T-helper 22 cell (primary cell): ENCODE data around the gene BTBD7.
"Not testable (repeated sequence)": the region's sequence is repeated elsewhere in the genome, so short reads cannot be mapped to it uniquely, and the experiment has no call there.

ENCODE experiments used
- DNase-seq: peaks from one replicate; pipeline ENCODE4 v3.0.0-alpha.2; 2020; ENCODE audit warnings: low read depth

BTBD7 gene

DNA sequence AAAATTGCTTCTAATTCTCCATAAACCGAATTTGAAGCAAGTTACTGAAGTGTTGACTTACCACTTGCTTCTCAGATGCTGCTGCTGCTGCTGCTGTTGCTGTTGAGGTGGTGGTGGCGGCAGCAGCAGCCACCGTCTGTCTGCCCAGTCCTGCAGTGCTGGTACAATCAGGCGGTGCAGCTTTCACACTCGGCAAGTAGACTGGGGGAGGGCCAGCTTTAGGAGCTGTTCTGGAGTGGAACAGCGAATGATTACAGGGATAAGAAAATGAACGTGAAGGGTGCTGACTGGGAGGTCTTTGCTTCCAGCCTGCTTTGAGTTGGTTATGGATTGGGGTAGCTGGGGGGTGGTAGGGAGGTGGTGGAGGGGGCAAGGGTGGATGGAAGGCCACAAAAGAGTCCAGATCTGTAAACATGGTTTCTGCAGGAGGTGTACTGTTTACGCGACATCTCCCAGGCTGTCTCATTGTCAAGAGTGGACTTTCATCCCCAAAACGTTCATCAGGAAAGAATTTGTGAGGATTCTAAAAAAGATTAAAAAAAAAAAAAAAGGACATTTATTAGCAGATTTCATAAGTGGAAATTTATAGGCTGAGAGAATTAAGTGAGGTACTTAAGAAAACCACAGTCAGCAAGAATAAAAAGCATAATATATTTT lies 86.9 kb downstream of the BTBD7 start:
- DNase-seq, result no peak

DNA sequence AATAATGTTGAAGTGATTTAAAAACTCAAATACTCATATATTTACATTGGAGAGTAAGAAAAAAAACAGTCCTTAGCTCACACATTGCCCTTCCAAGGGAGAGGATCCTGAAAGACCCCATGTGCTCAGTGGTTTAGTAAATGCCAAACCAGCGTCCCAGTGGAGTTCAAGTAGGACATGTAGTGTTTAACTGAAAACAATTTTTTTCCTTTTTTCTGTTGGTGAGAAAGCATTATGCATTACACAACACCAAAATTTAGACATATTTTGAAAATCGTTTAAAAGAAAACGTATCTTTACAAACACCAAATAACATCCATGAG lies 92.2 kb downstream of the BTBD7 start:
- no peak for DNase-seq

DNA sequence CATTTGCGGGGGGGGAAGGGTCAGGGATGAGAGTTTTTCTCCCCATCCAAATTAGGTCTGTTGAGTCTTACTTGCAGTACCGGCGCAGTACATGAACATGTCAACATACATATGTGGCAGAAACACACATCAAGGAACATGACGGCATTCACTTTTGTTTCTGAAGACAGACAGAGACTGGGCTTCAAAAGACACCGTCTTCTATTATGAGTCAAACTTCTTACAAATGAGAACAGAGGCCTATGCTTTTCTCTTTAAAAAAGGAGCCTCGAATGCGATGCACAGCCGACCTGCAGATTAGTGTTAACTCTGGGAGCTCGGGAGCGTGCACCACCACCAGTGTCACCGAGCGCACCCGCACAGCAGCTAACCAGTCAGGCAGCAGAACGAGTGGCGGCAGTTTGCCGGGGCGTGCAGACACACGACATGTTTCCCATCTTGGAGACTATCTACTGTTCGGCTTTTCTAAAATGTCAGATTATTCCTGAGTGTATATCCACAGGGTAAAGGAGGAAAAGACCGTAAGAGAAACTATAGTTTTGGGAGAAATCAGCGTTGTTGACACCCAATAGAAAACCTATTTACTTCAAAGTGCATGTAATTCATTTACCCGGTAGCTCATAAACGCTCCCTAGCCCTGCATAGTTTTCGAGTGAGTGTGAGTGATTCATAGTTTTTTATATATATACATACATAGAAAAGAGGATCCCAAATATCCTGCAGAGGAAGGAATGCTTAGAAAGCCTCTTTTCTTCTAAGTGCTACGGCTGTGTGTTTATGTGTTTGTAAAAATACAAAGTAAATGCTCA lies 92.8 kb downstream of the BTBD7 start:
- no peak for DNase-seq

DNA sequence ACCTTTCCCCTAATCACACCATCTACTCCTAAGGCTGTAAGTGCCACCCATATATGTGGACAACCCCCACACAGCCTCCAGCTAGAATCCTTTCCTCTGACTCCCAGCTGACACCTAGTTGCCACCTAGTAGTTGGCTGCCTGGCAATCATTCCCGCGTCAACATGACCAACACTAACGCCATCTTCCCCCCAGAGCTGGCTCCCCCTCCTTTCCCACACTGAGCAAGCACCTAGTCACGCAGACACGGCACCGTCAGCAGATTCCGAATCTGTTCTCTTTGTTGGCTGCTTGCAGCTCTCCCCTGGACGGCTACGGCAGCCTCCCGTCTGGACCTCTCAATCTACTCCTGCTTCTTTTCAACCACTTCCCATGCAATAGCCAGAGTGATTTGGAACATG lies 98.0 kb downstream of the BTBD7 start:
- no peak for DNase-seq

DNA sequence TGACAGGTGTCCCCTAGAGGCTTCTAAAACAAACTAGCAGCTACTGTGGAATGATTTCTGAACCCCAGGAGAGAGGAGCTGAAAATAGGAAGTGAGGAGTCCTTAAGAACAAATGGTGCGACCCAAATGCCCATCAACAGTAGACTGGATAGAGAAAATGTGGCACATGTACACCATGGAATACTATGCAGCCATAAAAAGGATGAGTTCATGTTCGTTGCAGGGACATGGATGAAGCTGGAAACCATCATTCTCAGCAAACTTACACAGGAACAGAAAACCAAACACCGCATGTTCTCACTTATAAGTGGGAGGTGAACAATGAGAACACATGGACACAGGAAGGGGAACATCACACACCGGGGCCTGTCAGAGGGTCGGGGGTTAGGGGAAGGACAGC lies 99.8 kb downstream of the BTBD7 start:
- not testable (repeated sequence) for DNase-seq

DNA sequence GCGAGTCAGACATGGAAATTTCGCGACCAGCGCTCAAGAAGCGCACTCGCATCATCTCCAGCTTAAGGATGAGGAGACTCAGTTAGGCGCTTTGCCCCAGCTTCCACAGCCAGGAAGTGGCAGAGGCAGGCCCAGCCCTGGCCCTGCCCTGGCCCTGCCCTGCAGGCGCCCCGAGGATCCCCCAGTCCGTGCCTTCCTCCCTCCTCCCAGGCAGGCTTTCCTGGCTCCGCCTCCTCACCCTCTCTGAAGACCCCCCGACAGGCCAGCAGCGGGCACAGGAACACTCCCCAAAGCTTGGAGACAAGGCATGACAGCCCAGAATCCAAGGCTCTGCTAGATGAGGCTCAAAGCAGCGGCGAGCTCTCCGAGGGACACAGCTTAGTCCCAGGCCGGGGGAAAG lies 100.7 kb downstream of the BTBD7 start:
- DNase-seq, result no peak

DNA sequence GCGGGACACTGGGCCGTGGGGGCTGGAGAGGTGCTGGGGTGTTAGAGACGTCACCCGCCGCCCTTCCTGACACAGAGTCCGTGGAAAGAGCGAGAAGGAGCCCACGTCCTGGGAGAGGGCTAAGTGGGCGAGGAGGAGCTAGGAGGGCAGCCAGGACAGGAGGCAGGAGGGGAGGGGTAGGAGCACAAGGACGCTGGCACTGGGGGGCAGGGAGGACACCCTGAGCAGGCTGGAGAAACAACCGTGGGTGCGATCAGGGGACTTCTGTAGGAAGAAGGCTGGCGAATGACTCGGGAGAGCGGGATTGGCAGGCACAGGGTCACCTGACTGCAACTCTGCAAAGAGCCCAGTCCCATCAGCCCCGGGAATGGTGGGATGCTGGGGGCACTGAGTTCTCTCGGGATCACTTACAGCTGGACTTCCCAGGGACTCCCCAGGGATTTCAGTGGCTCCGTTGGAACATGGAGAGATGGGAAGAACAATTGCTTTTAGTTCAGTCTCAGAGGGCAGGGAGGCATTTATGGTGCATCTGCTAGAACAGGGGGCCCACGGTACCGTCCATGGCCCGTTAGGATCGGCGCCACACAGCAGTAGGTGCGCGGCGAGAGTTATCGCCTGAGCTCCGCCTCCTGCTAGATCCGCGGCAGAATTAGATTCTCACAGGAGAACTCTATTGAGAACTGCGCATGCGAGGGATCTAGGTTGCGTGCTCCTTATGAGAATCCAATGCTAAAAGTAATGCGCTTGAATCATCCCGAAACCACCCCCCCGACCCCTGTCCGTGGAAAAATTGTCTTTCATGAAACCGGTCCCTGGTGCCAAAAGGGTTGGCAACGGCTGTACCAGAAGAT lies 101.5 kb downstream of the BTBD7 start:
- no peak for DNase-seq

DNA sequence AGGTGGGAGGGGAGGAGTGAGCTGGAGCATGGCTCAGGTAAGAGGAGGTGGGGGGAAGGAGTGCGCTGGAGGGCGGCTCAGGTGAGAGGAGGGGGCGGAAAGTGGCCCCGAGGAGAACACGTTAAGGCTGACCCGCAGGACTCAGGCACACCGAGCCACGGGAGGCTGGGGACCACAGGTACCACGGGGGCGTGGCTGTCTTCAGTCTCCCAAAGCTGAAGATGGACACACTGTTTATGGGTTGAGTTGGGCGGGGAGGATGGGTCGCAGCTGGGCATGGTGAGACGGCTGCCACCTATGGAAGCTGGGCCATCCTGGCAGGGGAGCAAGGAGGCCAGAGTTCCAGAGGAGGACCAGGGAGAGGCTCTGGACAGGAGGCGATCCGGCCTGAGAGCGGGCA lies 102.3 kb downstream of the BTBD7 start:
- no peak for DNase-seq

DNA sequence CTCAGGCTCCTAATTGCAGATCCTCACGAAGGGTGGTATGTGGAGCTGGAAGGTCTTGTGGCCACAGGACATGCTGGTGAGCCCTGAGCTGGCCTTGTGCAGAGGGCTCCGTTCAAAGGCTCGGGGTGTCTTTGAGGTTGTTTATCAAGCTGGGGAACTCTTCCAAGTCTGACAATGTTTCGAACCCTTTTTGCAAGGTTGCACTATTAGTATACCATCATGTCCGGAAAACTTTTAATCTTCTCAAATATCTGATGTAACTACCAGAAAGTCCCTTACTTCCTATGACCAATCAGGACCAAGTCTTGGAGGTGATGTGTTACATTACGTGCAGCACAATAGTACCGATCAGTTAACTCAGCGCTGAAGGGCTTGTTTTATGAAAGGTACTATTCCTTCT lies 104.3 kb downstream of the BTBD7 start:
- DNase-seq, result no peak

DNA sequence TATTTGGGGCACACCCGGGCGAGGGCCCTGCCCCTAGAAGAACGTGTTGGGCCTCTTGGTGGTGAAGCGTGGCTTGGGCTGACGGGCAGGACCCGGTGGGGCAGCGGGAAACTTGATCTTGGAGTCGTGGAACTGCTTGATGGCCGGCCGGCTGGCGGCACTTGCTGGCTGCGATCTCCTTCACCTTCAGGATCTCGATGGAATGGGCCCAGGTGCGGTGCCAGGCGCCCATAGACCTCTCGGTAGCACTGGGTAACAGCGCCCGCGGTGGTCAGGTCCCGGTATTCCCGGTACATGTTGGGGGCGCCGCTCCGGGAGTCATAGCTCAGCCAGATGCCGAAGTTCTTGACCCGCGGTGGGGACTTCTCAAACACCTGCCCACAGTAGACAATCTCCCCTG lies 109.3 kb downstream of the BTBD7 start:
- DNase-seq, result no peak

DNA sequence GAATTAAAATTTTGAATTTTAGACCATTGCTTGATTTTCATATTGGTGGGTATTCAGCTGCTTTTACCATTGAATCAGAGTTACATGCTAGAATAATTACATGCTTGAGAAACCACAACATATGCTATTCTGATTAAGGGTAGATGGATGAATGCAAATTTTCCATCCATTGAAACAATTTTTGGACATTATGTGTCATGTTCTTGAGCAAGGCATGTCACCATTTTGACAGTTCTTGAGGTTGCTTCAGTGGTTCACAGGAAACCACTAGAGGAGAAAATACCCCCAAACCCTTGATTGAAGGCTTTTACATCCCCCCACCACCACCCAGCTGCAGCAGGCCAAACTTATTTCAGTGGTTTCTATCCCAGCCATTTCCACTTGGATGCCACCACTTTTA lies 112.3 kb downstream of the BTBD7 start:
- no peak for DNase-seq

DNA sequence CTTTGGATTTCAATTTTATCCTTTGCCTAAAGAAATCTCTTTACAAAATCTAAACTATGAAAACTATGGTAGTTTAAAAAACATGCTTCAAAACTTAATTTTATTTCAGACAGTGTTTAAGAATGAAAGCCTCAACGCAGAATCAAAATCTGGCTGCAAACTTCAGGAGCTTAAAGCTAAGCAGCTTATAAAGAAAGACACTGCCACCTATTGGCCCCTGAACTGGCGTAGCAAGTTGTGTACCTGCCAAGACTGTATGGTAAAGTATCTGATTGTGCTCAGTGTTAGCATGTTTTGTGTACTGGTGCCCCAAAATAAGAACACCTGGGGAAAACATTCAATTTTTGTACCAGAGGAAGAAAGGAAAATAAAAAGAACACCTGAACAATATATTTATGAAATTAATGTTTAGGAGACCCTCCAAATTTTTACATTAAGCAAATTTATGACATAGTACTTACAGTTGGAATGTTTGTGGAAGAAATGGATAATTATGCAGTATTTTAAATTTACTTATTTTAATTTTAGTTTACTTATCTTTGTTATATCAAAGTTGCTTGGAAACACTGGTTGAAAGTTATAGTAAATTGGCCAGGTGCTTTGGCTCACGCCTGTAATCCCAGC lies 113.6 kb downstream of the BTBD7 start:
- DNase-seq, result peak; percentile 16

DNA sequence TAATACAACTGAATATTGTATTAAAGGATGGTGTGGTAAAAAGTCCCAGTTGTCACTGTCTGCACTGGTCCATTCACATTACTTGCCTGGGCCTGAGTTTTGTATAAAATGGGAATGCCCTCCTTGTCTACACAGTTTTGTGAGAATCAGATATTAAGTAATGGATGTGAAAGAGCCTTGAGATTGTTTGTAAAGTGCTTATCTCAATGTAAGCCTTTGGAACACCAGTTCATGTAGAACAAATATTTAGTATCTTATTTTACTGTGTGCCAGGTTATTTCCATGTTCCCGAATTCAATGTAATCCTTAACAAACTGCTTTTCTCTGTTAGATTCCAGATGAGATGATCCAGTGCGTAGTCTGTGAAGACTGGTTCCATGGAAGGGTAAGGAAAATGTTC lies 118.2 kb downstream of the BTBD7 start:
- no peak for DNase-seq

DNA sequence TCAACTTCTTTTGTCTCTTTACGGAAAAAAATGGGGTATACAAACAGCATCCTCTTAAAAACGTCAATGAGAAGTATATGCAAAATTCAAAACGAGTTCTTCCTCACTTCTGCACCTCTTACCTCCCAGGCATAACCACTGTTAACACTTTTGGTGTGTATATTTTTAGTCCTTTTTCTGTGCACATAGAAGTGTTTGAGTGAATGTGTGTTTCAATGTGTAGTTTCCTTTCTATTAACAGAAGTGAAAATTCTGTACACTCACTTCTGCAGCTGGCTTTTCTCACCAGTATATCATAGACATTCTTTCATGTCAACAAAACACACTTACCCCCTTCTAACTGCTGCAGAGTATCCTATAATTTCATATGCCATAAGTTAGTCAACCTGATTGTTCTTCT lies 120.4 kb downstream of the BTBD7 start:
- no peak for DNase-seq

DNA sequence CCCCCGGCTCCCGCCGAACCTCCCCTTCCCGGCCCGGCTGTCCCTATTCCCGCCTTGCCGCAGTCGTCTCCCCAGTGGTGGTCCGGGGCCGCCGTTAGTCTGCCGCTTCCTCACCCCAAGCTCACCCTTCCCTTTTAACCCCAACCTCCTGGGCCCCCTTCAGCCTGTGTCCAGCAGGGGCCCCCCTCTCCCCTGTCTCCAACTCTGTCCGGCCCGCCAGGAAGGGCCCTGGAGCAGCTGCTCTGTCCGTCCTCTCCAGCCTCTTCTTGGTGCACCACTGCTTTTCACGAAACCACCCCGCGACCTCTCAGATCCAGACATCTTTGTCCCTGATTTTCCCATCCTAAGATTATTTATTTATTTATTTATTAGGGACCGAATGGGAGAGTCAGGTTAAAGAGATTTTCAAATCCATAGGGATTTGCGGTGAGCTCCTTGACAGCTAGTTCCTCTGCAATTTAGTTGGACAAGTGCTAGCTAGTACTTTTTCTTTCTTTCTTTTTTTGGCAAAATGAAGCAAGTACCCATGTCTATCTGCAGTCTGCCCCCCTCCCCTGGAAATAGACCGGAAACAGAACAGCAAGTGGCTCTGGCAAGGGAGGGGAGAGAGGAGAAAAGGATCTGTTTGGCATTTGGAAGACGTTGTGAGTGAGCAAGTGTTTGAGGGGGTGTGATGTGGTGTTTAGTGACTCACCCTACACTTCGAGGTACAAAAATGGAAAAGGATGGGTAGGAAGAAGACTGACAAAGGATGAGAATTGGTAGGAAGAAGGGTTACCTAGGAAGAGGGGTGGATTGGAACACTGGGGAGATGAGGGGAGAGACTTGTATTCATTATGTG lies 125.1 kb downstream of the BTBD7 start:
- no peak for DNase-seq

DNA sequence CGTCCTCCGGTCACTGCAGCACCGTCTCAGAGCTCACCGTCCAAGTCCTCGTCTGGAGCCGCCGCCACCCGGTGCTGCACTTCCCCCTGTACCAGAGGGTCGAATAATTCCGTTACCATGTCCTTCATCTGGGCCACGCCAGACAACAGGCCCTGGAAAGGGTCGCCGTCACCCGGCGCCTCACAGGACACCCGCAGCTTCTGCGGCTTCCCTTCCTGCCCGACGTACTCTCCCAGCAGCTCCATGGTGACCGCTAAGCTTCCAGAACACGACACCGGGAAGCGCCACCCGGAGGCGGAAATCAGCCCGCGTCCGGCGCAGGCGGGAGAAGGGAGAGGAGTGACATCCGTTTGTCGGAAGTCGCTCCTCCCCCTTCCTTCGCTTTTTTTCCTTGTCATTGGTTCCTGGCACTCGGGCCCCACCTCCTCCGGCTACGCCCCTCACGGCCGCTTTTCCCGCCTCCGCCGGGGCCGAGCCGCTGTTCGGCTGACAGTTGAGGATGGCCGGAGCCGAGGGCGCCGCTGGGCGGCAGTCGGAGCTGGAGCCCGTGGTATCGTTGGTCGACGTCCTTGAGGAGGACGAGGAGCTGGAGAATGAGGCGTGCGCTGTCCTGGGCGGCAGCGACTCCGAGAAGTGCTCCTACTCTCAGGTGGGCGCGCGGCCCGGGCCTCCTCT lies 125.9 kb downstream of the BTBD7 start, which contains the start of the genes GON7 and UBR7:
GON7 (minus strand) TSS at position 273 of the 675 bp plus-strand sequence; CDS start at position 245, 28 bp downstream.
UBR7 (plus strand) TSS at position 464 of the 675 bp plus-strand sequence; CDS start at position 500, 36 bp downstream.
- peak; percentile 85 for DNase-seq

DNA sequence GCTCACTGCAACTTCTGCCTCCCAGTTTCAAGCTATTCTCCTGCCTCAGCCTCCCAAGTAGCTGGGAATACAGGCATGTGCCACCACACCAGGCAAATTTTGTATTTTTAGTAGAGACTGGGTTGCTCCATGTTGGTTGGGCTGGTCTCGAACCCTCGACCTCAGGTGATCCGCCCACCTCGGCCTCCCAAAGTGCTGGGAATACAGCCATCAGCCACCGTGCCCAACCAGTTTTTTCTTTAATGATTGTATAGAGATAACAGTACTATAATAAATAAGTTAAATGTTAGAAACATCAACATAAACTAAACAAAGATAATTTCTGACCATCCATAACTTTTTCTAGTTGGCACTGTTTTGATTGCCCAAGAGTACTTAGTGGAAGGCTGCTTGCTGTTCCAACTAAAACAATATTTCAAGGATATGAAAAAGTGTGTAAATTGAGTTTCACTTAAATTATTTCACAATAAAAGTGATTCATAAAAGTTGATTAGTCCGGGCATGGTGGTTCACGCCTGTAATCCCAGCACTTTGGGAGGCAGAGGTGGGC lies 131.6 kb downstream of the BTBD7 start:
- no peak for DNase-seq

DNA sequence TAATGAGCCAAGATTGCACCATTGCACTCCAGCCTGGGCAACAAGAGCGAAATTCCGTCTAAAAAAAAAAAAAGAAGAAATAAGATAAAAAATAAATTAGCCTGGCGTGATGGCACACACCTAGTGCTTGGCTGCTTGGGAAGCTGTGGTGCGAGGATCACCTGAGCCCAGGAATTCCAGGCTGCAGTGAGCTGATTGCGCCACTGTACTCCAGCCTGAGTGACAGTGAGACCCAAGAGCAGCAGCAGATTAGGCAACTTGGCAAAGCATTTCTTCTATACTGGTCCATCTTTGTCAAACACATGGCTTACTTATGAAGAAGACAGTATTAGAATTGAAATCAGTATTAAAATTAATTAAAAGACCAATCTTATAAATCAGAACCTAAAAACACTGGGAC lies 132.3 kb downstream of the BTBD7 start:
- DNase-seq, result no peak

DNA sequence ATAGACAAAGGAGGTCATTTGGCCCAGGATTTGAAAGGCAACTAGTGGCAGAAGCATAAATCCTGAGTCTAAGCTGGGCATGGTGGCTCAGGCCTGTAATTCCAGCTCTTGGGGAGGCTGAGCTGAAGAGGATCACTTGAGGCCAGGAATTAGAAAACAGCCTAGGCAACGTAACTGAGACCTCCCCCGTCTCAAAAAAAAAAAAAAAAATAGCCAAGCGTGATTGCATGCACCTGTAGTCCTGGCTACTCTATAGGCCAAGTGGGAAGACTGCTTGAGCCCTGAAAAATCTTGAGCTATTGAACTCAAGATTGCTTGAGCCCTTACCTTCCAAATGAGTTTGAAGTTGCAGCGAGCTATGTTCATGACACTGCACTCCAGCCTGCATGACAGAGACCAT lies 133.8 kb downstream of the BTBD7 start:
- DNase-seq, result no peak

DNA sequence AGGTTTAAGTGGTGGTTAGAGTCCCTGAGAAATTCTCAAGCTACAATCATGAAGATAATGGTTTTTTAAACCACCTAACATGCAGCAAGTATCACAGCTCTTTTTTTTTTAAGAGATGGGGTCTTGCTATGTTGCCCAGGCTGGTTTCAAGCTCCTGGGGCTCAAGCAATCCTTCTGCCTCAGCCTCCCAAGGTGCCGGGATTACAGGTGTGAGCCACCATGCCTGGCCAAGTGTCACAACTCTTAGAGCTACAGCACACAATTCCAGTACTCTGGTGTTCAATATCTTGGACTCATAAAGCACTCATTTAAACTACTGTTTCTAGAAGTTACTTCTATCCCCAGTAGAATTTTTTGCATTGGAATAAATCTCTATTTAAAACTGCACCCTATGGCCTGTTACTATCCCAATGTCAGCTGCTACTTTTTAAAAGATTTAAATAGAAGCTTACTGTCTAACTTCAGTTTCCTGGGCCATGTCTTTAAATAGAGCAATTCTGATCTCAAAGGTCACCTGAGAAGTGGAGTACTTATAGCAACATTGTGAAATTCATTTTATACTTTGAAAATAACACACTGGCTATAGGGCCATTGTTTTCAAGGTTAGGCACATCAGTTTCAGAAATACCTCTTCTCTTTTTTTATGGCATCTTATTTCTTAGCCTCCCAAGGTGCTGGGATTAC lies 137.4 kb downstream of the BTBD7 start:
- no peak for DNase-seq
